ENCODE results near the gene TMEM63B.

GRCh38 chr6:44152109-44152461 is 24.7 kb downstream of the TMEM63B start:
- no peak for TF ChIP-seq EZH2 (IDR thresholded peaks at IDR 0.05; ENCODE audit: insufficient read depth, poor library complexity, severe bottlenecking)
- TF ChIP-seq EZH2phosphoT487 (IDR thresholded peaks at IDR 0.05; ENCODE audit: insufficient read depth, low read depth): no peak
